ENCODE measurements around the gene CPVL.

The CPVL gene

DNA sequence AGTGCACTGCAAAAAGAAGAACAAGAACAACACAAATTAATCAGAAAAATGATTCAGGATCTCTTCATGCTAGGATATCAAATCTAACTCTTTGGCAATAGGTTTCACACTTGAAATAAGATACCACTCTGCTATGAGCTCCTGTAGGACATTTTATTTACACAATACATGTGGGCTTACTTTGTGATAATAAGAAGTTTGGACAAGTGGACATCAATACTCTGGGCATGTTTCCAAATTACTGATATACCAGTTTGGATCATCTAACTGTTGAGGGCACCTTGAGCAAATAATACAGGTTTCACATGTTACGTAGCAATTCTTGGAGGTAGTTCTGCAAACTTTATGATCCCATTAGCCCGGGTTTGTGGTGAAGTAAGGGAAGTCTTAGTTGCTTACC is 59.8 kb downstream of the CPVL start:
- DNase-seq, result no peak

DNA sequence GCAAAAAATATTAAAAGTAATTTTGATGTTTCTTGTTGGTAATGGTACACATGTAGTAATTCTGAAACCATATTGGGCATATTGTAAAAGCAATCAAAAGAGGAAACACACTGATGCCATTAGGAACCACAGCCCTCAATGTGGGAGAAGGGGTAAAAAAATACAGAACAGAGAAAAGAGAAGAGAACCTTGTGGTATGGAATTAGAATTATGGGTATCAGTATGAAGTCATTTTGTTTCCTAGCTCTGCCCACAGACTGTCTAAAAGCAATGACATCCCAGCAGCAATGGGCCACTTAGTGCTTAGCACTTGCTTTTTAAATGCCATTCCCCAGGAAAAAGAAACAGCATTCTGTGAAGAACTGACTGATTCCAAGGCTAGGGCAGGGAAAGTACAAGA is 61.5 kb downstream of the CPVL start:
- no peak for DNase-seq

DNA sequence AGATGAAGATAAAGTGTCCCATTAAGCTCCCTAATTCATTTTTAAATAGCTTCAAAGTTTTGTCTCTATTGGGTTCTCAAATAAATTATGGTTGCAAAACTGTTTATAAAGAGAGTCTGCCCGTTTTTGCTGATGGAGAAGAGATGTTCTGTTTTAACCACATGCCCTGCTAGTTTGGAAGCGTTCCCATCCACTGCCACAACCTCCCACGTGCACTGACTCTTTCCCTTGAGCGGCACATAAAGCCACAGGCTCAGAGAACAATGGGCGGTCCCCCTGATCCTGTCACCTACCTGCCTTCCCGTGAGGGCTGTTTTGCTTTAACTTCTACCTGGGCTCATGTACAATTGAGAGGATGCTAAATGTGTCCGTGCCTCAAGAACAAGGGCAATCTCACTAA is 65.5 kb downstream of the CPVL start:
- DNase-seq, result no peak

DNA sequence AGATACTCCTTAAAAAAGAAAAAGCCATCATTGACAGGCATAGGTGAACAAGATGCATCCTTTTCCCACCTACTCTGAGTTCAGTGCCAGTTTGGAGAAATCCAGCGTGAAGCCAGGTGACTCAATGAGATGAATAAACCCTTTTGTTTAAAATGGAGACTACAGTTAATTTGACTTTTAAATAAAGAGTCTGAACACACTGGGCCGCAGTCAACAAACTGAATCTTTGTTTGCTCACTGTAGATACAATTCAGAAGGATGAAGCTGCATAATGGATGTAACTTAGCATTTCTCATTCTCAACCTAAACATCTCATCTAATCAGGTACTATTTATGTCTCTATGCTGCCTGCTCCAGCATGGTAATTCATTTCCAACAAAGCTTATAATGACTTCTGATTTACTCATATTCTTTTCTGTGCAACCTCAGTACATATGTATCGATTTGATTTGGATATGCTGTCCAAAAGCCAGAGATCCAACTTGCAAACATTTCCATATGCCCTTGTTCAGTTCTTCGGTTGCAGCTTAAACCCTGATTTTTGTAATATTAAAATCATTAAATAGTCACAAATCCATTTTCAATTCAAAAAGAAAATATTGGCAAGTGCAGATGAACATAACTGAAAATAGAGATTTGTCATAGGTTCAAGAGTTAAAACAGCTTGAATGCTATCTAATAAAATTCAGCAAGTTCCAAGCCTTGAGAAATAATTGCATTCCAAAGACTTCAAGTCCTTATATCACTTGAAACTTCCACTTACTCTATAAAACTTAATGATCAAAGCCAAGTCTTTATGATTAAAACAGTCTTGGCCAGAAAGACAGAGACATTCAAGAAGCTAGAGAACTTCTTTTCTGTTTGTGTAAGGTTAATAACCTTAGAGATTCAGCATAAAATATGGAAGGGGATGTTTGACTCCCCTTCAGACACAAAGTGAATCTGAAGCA is 67.8 kb downstream of the CPVL start:
- DNase-seq, result no peak

DNA sequence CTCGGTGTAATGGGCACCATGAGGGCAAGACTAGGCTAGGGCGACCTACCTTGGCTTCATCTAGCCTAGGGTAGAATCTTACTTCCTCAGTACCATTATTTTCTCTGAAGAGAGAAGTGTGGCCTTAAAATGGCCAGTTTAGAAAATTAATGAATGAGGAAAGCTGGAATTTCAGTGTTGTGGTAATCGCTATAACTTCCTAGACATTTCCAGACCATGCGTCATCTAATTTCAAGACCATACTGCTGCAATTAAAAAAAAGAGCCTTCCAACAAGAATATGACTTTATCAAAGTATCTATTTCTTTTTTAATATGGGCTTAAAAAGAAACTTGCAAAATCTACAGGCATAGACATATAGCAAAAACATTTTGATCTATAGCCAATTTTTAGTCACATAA is 68.5 kb downstream of the CPVL start:
- DNase-seq, result no peak

DNA sequence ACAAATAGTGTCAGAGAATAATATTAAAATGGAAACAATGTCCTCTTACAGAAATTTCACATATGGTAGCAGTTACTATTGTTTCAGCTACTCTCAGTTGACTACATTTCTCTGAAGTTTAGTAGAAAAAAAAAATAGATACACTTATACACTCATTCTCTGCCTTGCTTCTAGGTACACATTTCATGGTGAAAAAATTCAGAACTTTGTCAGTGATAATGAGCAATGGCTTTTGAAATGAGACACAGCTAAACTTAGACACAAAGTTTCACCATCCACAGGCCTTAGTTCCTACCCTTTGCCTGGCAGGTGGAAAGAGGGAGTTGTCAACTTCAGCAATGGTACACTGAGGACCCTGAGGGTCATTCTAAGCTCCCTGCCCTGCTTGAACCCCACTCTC is 69.2 kb downstream of the CPVL start:
- DNase-seq, result no peak

DNA sequence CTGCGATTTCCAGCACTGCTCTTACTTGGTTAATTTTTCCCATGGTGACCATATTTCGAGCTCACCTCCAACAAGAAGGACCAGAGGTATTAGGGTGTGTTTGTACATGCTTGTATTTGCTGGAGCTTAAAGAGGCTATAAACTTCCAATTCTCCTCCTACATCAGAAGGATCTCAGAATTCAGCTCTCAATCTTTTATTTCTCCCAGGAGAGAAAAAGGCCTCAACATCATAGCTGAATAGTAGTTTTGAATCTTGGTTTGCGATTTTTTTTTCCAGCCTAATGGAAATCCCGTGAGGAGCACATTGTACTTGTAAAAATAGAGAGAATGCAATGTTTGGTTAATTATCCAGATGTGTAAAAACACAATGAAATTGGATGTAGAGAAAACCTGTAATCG is 69.7 kb downstream of the CPVL start:
- no peak for DNase-seq

DNA sequence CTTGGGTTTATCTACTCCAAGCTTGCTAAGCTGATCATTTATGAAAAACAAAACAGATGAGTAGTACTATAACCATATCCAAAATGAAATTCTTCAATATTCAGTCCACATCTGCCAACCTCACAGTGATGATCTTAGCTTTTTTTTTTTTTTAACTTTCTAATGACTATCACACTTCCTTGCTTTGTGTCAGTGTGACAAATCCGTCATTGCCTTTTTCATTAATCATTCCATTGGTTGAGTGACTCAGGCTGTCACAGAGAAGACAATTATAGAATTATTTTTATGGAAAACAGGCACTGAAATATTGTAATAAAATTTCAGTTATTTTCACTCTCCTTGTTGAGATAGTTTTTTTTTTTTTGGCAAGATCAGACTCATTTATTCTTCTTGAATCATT is 70.7 kb downstream of the CPVL start:
- no peak for DNase-seq

DNA sequence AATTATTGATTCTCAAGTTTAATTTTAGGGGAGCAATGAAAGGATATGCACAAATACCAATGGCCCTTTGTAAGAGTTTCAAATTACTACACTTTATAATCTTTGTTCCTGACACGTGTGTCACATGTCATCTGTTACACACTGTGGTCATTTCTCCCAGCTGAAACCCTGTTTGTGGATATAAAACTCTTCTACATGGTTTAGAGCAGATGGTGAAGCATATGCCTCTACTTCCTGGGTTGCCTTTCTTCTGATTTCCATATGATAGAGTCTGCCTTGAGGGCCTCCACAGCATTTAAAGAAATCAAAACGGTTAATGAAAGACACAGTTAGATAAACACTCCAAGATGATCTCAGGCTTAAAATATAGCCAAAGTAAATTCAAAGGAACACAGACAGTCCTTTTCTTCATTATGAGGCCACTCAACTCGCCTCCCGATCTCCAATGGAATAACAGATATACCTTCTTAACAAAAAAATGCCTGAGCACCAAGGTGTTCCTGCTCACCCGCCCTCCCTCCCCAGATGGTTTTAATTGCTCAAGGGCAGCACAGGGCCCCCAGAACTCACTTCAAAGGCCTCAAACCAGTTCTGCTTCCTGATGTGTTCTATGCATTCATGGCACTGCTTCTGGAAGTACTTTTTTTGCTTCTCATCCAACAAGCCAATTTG is 75.0 kb downstream of the CPVL start:
- no peak for DNase-seq

DNA sequence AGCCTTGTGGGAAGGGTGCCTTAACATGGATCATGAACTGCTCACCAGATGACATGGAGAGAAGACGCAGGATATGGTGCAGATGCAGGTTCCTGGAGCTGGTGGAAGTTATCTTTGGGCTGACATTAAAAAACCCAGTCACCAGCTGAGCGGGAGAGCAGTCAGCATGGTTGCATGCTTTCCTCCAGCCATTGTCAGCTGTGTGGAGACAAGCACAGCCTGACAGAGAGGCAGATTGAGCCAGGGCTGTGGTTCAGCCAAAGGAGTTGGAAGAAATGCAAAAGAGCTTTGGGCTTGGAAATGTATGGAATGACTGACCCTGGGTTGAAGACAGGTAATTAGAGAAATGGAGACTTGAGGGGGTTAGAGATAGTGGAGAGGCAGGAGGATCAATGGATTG is 79.7 kb downstream of the CPVL start:
- DNase-seq, result no peak

DNA sequence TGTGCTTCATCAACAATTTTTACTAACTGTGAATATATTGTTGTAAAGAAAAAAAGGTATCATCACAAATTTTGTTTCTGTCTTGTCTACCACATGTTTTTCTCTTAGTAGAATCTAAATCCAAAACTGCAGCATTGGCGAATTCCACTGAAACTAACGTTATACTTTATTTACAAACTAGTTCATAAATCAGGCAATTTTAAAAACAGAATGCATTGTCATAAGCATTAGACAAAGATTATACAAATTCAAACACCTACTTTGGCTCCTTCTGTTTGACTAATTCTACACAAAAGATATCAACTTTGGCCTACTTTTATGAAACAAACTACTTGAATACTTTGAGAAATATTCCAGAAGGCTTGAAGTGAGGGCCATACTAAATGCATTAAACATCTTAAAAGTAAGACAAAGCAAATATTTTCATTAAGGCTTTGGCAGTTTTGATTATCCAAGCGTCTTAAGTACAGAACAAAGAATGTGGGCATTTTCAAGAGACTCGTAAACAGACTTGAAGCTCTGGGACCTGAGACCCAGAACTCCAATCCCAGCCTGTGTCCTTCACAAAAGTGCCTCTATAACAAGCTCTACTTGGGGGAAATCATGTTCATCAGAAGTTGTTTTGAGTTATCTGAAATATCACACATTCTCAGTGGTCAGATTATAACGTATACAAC is 81.0 kb downstream of the CPVL start:
- DNase-seq, result no peak

DNA sequence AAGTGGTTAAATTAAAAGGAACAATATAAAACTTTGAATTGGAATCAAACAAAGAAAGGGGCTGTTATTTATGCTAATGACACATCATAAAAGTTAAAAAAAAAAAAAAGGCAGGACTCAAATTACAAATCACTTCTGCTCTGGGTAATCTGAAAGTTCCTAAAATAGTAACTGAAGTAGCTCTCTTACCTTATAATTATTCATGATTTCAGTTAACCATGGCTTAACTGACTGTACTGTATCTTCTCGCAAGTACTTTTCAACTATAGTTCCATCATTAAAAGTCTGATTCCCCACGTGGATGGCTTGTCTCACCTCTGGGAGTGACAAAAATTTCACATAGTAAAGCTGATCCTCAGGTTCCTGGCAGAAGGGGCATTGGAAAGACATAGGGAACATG is 82.5 kb downstream of the CPVL start:
- DNase-seq, result no peak

DNA sequence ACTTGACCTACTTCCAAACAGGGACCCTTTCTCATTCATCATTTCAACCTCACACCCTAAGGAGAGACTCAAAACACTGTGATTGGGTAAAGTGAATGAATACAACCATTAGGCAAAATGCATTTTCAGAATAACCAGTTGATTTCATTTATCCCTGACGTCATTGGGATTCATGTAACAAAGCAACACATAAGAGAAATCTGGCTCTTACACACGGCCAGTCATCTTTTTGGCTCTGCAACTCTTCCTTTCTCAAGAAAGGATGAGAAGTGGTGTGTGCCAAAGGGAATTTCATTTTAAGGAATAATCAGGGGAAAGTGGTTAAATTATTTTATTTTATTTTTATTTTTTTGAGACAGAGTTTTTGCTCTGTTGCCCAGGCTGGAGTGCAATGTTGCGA is 83.1 kb downstream of the CPVL start:
- DNase-seq, result no peak

DNA sequence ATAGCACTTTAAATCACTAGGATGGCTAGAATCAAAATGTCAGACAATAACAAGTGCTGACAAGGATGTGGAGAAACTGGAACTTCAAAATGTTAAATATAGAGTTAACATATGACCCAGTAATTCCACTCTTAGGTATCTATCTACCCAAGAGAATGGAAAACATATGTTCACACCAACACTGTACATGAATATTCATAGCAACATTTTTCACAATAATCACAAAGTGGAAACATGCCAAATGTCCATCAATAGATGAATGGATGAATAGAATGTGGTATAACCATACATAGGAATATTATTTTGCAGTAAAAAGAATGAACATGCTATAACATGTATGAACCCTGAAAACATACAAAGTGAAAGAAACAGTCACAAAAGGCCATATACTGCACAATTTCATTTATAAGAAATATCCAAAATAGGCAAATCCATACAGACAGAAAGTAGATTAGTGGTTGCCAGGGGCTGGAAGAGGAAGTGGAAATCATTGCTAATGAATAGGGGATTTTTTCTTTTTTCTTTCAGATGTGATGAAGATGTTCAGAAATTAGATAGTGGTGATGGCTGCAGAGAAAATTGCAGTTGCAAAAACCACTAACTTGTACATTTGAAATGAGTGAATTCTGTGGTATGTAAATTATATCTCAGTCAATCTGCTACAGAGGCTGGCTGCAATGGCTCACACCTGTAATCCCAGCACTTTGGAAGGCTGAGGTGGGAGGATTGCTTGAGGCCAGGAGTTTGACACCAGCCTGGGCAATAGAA is 93.0 kb downstream of the CPVL start:
- DNase-seq, result no peak

DNA sequence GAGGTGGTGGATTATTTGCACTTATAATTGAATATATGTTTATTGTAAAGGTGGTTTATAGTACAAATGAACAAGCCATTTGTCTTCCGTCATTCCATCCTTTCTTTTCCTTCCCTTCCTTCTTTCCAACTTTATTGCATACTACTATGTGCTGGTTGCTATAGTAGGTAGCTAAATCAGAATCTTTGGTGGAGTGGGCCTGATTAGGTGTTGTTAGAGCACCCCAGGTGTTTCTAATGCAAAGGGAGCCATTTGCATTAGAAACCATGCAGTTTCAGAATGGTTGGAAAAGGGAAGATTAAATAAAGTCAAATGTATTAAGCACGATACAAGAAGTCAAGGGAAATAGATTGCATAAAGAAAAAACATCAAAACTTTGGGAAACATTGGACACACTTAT is 99.4 kb downstream of the CPVL start:
- no peak for DNase-seq

DNA sequence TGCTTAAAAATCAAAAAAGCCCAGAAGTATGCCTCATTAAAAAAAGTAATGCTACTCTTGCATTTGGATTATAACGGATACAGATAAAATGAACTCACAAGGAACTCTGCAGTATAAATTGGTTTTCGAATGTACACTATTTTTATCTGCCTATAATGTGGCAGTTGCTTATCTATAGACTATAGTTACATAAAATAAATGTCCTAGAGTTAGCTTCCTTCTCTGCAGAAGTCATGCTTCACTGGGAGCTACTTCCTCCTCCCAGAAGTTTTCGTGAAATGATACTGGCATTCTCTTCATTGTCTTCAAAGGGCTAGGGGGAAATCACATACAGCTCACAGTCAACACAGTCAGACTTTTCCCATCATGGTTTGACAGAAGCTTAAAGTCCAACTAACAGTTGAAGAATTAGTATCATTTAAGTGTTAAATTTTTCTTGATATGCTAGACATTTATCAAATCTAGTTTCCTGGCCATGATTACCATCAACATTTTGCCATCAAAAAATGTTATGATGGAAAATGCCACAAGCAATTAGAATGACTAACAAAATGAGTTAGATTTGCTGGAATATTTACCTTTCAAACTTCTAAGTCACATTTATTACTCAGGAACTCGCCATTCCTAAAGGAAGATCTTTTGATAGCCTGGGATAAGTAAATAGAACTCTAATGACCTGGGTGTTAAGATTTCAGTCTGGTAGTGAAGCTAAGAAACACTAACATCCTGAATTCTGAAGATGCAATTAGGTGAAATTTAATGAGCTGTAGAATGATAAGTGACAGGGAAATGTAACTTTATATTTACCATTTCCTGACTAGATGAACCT is 100.9 kb downstream of the CPVL start:
- DNase-seq, result no peak

DNA sequence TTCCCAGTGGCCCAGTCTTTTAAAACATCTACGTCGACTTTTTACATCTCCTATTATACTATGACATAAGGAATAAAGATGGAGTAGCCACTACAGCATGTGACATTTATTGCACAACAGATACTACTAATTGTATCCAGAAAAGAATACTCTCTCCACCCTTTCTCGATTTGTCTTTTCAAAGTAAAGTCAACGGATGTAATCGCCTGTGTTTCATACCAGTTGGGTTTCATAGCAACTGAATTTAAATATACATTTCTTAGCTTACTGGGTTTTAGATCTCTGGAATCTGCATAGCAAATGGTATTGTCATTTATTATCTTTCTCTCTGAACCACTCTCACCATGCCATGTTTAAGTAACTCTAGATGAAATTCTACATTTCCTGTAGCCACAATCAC is 101.8 kb downstream of the CPVL start:
- DNase-seq, result no peak

DNA sequence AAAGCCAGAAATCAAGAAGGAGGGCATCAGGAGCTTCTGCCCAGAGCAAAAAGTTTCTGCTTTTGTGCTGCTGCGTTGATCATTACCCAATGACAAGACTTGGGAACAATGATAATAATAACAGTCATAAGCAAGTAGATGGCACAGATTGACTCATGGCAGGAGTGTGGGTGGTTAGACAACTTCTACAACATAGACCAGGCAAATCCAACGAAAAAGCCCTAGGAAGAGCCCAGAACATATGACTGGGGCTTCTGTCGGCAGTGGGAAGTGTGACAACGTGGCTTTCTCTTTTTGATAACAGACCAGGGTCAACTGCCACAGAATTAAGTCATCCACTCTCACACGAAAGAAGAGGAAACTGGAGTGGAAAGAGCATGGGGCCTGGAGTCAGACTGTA is 102.8 kb downstream of the CPVL start:
- DNase-seq, result no peak

DNA sequence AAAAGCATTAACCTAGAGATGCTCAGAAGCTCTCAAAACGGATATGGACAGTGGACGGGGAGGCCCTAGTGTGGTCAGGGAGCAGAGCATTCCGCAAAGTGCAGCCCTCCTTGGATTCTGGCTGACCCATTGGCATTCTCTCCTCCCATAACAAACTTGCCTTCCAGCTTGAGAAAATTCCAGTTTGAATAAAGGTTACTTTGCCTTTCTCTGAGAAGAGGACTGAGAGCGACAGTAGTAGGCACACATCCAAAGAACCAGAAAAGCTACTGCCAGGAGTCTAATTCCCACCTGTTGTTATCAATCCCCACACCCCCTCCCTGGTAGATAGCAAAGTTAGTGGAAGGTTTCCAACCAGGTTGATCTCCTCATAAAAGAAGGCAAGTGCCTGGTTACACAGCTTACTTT is 103.5 kb downstream of the CPVL start:
- DNase-seq, result no peak

DNA sequence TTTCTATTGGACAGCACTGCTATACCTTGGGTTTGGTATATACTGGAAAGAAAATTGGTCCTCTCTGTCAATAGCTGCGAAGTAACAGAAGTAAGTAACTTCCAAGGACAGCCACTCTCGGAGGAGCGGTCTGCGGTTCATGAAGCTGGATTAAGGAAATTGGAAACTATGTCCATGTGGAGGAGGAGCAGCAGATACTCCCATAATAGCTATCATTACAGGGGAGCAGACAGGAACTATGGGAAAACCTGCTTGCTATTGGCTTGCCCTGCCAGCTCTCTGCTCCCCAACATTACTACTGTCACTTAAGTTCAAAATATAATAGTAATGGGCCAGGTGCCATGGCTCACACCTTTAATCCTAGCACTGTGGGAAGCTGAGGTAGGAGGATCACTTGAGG is 104.3 kb downstream of the CPVL start:
- no peak for DNase-seq

DNA sequence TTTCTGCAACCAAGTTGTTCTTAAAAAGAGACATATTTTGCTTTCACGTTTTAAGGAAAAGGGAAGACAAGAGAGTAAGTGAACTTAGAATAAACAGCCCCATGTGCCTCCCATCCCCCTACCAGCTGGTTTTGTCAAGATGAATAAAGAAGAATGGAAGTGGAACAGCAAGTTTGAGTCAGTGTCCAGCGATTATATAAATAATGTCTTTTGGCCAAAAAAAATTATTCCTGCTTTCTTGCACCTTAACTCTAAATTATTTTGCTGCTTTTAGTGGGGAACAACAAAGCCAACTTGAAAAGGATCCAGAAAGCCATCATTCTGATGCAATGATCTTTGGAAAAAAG is 105.8 kb downstream of the CPVL start:
- DNase-seq, result no peak

DNA sequence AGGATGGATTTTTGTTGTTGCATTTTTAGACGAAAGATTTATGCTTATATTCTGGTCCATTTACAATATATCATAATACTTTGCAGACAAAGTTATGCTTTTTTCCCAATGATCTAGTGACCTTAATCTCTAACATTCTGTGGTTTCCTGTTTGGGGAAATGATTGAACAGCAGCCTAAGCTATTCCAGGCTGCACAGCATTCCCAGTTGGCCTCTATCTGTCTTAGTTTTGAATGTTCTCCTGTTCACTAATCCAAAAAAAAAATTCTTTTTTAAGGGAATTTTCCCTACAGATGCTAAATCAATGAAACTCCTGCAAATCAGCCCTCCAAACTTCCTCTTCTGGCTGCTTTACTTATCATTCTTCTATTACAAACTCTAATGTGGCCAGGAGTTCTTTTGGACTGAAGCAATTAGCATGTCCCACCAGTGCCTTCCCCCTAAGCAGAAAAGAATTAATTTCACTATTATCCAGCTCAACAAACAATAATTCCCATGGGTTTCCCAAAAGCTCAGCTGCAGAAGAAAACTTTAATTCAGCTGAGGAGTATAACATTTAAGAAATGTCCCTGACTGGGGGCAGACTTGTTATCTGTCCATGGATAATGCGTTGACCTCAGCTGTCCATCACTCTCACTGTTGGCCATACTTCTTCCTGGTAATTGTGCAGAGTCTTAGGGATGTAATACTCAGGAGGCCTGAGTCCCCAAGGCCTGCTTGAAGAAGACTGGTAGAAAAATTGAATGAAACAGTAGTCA is 106.3 kb downstream of the CPVL start:
- no peak for DNase-seq
